ENCODE results near the gene PLXNA4. TPM values are rescaled to one million over a fixed set of nuclear protein-coding genes. Genes with fewer than 3 reads are reported as not detected.

The PLXNA4 gene
- total and polyA plus RNA-seq, 8 donors = 0.15 to 12.8 (median 1.6) TPM

- H3K4me3 ChIP-seq = no peak overlapping the region
- H3K27me3 ChIP-seq = no peaks in the 10 kb centered on the region
- TF ChIP-seq, protein P1, sequence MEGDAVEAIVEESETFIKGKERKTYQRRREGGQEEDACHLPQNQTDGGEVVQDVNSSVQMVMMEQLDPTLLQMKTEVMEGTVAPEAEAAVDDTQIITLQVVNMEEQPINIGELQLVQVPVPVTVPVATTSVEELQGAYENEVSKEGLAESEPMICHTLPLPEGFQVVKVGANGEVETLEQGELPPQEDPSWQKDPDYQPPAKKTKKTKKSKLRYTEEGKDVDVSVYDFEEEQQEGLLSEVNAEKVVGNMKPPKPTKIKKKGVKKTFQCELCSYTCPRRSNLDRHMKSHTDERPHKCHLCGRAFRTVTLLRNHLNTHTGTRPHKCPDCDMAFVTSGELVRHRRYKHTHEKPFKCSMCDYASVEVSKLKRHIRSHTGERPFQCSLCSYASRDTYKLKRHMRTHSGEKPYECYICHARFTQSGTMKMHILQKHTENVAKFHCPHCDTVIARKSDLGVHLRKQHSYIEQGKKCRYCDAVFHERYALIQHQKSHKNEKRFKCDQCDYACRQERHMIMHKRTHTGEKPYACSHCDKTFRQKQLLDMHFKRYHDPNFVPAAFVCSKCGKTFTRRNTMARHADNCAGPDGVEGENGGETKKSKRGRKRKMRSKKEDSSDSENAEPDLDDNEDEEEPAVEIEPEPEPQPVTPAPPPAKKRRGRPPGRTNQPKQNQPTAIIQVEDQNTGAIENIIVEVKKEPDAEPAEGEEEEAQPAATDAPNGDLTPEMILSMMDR (IDR thresholded peaks at IDR 0.05) = no peak
- TF ChIP-seq EP300 (IDR thresholded peaks at IDR 0.05) = no peak
- no peak for TF ChIP-seq POLR2AphosphoS5 (IDR thresholded peaks at IDR 0.05)
- no peak for TF ChIP-seq POLR2A (IDR thresholded peaks at IDR 0.05)
- DNase-seq = no peak
- H3K9me3 ChIP-seq = no peaks in the 10 kb centered on the region
- intact Hi-C loops (cut with DNase I; ENCODE audit: low total_unique reads) = no loop called here
- peaks cover 0 to 21% (median 10%) of the 10 kb centered on the region in 4 donors for H3K4me1 ChIP-seq
- 25 to 66% (median 41%) methylated on average over 10 of the region's 10 CpGs for WGBS, 5 donors
- H3K27ac ChIP-seq = no peak overlapping the region
- peaks cover 0 to 9% (median 4%) of the 10 kb centered on the region in 4 donors for H3K36me3 ChIP-seq
These were observed 398.4 kb downstream of the PLXNA4 start for GRCh38 chr7:132177708-132178401.

DNA sequence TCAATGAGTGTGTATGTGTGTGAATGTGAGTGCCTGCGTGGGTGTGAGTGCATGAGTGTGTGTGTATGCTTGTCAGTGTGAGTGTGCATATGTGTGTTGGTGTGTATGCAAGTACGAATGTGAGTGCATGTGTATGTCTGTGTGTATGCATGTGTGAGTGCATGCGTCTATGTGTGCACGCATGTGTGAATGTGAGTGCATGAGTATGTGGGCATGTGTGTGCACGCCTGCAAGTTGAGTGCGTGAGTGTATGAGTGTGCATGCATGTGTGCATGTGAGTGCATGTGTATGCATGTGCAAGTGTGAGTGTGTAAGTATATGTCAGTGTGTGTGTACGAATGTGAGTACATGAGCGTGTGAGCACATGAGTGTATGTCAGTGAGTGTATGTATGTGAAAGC is 399.6 kb downstream of the PLXNA4 start:
- no peaks in the 10 kb centered on the region for H3K27me3 ChIP-seq
- no peak overlapping the region for H3K4me3 ChIP-seq
- WGBS, 5 donors = 82 to 96% (median 94%) methylated on average over 8 of the region's 8 CpGs
- DNase-seq = no peak
- TF ChIP-seq, protein P1 (IDR thresholded peaks at IDR 0.05) = no peak
- TF ChIP-seq POLR2AphosphoS5 (IDR thresholded peaks at IDR 0.05) (no peak), EP300 (IDR thresholded peaks at IDR 0.05) (no peak), POLR2A (IDR thresholded peaks at IDR 0.05) (no peak)
- intact Hi-C loops (cut with DNase I; ENCODE audit: low total_unique reads) = no loop called here
- H3K27ac ChIP-seq = no peak overlapping the region
- peaks cover 0 to 8% (median 4%) of the 10 kb centered on the region in 4 donors for H3K36me3 ChIP-seq
- H3K4me1 ChIP-seq = peaks cover 0 to 21% (median 10%) of the 10 kb centered on the region in 4 donors
- H3K9me3 ChIP-seq = no peaks in the 10 kb centered on the region

DNA sequence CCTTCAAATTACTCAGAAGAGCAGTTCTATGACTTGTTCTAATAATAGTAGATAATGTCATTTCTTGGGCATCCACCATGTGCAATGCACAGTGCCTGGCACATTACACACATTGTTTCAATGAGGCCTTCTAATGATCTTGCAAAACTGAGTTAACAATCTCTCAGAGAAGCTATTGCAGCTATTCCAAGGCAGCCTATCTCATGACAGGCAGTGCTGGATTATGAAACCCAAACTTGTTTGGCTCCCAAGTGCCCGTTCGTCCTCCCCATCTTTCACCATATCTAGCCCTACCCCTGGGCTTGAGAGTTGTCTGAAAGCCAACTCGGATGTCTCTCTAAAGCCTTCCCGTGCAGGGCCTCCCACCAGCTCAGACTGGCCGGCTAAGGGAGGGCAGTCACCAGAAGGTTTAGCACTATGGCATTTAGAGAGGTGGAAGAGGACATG is 405.1 kb downstream of the PLXNA4 start:
- intact Hi-C loops (cut with DNase I; ENCODE audit: low total_unique reads) = no loop called here
- WGBS, 5 donors = 43 to 74% (median 60%) methylated on average over 5 of the region's 5 CpGs

GRCh38 chr7:132169730-132170129 is 406.5 kb downstream of the PLXNA4 start:
- no peaks in the 10 kb centered on the region for H3K4me1 ChIP-seq

More for the DNA sequence above, 405.1 kb downstream of the PLXNA4 start:
- H3K27ac ChIP-seq = no peak overlapping the region
- no peaks in the 10 kb centered on the region for H3K4me1 ChIP-seq
- H3K9me3 ChIP-seq = no peaks in the 10 kb centered on the region
- no peak for TF ChIP-seq POLR2AphosphoS5 (IDR thresholded peaks at IDR 0.05)
- TF ChIP-seq POLR2A (IDR thresholded peaks at IDR 0.05) = no peak
- TF ChIP-seq, protein P1 (IDR thresholded peaks at IDR 0.05) = no peak
- TF ChIP-seq EP300 (IDR thresholded peaks at IDR 0.05) = no peak
- peaks cover 0 to 8% (median 0%) of the 10 kb centered on the region in 4 donors for H3K36me3 ChIP-seq
- no peak overlapping the region for H3K4me3 ChIP-seq
- DNase-seq = no peak
- no peaks in the 10 kb centered on the region for H3K27me3 ChIP-seq

More at GRCh38 chr7:132169730-132170129, 406.5 kb downstream of the PLXNA4 start:
- no peak overlapping the region for H3K27ac ChIP-seq
- H3K4me3 ChIP-seq = no peak overlapping the region
- no peak for DNase-seq
- 57 to 71% (median 60%) methylated on average over 9 of the region's 9 CpGs for WGBS, 5 donors
- no peaks in the 10 kb centered on the region for H3K9me3 ChIP-seq
- no peaks in the 10 kb centered on the region for H3K27me3 ChIP-seq
- intact Hi-C loops (cut with DNase I; ENCODE audit: low total_unique reads) = no loop called here
- peaks cover 0 to 6% (median 0%) of the 10 kb centered on the region in 4 donors for H3K36me3 ChIP-seq
- TF ChIP-seq, protein P1 (IDR thresholded peaks at IDR 0.05) = no peak
- TF ChIP-seq POLR2AphosphoS5 (IDR thresholded peaks at IDR 0.05) = no peak
- TF ChIP-seq EP300 (IDR thresholded peaks at IDR 0.05) = no peak
- TF ChIP-seq POLR2A (IDR thresholded peaks at IDR 0.05) = no peak

Measured in stomach (tissue), 9 donors.